ENCODE measurements around the gene KPTN. TPM values are rescaled to one million over a fixed set of nuclear protein-coding genes. Genes with fewer than 3 reads are reported as not detected.

KPTN gene
- total RNA-seq, 1 experiment from 2014 or later, result 20.9 TPM

- DNase-seq (ENCODE audit: low read depth), result no peak
These were observed 14.3 kb downstream of the KPTN start for GRCh38 chr19:47469719-47470118.

GRCh38 chr19:47469363-47469700 lies 14.7 kb downstream of the KPTN start:
- no peak for DNase-seq (ENCODE audit: low read depth)

GRCh38 chr19:47467914-47468313 lies 16.1 kb downstream of the KPTN start:
- DNase-seq (ENCODE audit: low read depth), result no peak

- no peak for DNase-seq (ENCODE audit: low read depth)
These were observed 18.1 kb downstream of the KPTN start for GRCh38 chr19:47465957-47466356.

GRCh38 chr19:47464675-47465419 lies 19.2 kb downstream of the KPTN start:
- DNase-seq (ENCODE audit: low read depth), result no peak

- no peak for DNase-seq (ENCODE audit: low read depth)
These were observed 22.1 kb downstream of the KPTN start for GRCh38 chr19:47461876-47462275.

- no peak for DNase-seq (ENCODE audit: low read depth)
These were observed 24.5 kb downstream of the KPTN start for GRCh38 chr19:47459477-47459876.

GRCh38 chr19:47458672-47459071 lies 25.3 kb downstream of the KPTN start:
- no peak for DNase-seq (ENCODE audit: low read depth)

- no peak for DNase-seq (ENCODE audit: low read depth)
These were observed 27.1 kb downstream of the KPTN start for GRCh38 chr19:47456721-47457474.

GRCh38 chr19:47450478-47450877 lies 33.5 kb downstream of the KPTN start:
- DNase-seq (ENCODE audit: low read depth), result no peak

GRCh38 chr19:47448360-47448727 lies 35.7 kb downstream of the KPTN start:
- DNase-seq (ENCODE audit: low read depth), result no peak

GRCh38 chr19:47447470-47448359 lies 36.3 kb downstream of the KPTN start:
- DNase-seq (ENCODE audit: low read depth), result no peak

GRCh38 chr19:47446534-47447469 lies 37.2 kb downstream of the KPTN start:
- no peak for DNase-seq (ENCODE audit: low read depth)

GRCh38 chr19:47445937-47446402 lies 38.0 kb downstream of the KPTN start:
- no peak for DNase-seq (ENCODE audit: low read depth)

- no peak for DNase-seq (ENCODE audit: low read depth)
These were observed 38.5 kb downstream of the KPTN start for GRCh38 chr19:47445527-47445926.

GRCh38 chr19:47444388-47444821 lies 39.6 kb downstream of the KPTN start:
- no peak for DNase-seq (ENCODE audit: low read depth)

- no peak for DNase-seq (ENCODE audit: low read depth)
These were observed 40.7 kb downstream of the KPTN start for GRCh38 chr19:47443331-47443730.

- DNase-seq (ENCODE audit: low read depth), result no peak
These were observed 45.2 kb downstream of the KPTN start for GRCh38 chr19:47438793-47439220.

- DNase-seq (ENCODE audit: low read depth), result no peak
These were observed 46.5 kb downstream of the KPTN start for GRCh38 chr19:47437500-47437899.

- DNase-seq (ENCODE audit: low read depth), result peak; percentile 47
These were observed 47.2 kb downstream of the KPTN start for GRCh38 chr19:47436712-47437401.

Data from HT1080 (cell line).